Testis (tissue), 5 donors: ENCODE data around the gene OR5D18. TPM values are rescaled to one million over a fixed set of nuclear protein-coding genes. Genes with fewer than 3 reads are reported as not detected.

Experiments
- DNase-seq: peaks from one replicate; pipeline ENCODE4 v3.0.0-alpha.2; 2019
- H3K27ac ChIP-seq, 2 donors: fragments of 200-600 bp; sonication (generic); one replicate each; pipeline ENCODE4 v1.5.1; 2019
- H3K27me3 ChIP-seq: fragments of 200-600 bp; sonication (generic); one replicate; pipeline ENCODE4 v1.5.1; 2019
- H3K36me3 ChIP-seq: fragments of 200-600 bp; sonication (generic); one replicate; pipeline ENCODE4 v1.5.1; 2017; ENCODE audit warnings: low read depth; ENCODE audit errors: missing control alignments
- H3K4me1 ChIP-seq: fragments of 200-600 bp; sonication (generic); one replicate; pipeline ENCODE4 v1.5.1; 2019
- H3K4me3 ChIP-seq, 2 donors: fragments of 200-600 bp; sonication (generic); one replicate each; pipeline ENCODE4 v1.5.1; 2017 to 2019
- H3K9me3 ChIP-seq: fragments of 200-600 bp; sonication (generic); one replicate; pipeline ENCODE4 v1.5.1; 2017
- CTCF ChIP-seq, 3 experiments: fragments of 450-650 bp in 2 of 3; fragments of 200-600 bp in 1 of 3; sonication (generic) in 1 of 3; IDR thresholded peaks; one replicate each; pipeline ENCODE4 v1.5.1; 2016 to 2019; ENCODE audit warnings: antibody characterized with exemption in 3 of 3, mild to moderate bottlenecking in 2 of 3, moderate library complexity in 1 of 3
- POLR2A ChIP-seq: fragments of 450-650 bp; IDR thresholded peaks from one replicate; pipeline ENCODE4 v1.6.1; 2017; ENCODE audit warnings: antibody characterized with exemption, mild to moderate bottlenecking, moderate library complexity
- WGBS, 2 donors: methylation state at CpG; one replicate each; pipeline ENCODE4 v1.1.5; 2018; 5-methylcytosine and 5-hydroxymethylcytosine counted together
- intact Hi-C: fragments of 100-400 bp; cut with DNase I; formaldehyde crosslinking; loops from one replicate; pipeline ENCODE4 v1.15.1; 2023; ENCODE audit warnings: low total_unique reads
- long read RNA-seq, 2 donors: transcript quantifications; one replicate each; lab custom pipeline, GENCODE V29; 2026
- polyA plus RNA-seq: library from polyadenylated mRNA; stranded (reverse); fragments of 350-450 nt; fragmentation: Illumina TruSeq; extraction: RNeasy Lipid Tissue Mini Kit (QIAGEN cat#74804); gene quantifications from one replicate; pipeline ENCODE4 v1.2.3, GENCODE V29; 2014; ENCODE audit warnings: low read depth, low replicate concordance; ENCODE audit not compliant: insufficient read depth
- total RNA-seq, 2 donors: library from RNA; depleted of rRNA; stranded (reverse); fragments of >200 nt; gene quantifications; one replicate each; pipeline ENCODE4 v1.2.3, GENCODE V29; 2016

OR5D18 gene
- total RNA-seq (not detected), polyA plus RNA-seq (not detected)
- long read RNA-seq, donor 1: 0 reads
- long read RNA-seq, donor 2: 0 reads

GRCh38 chr11:55819330-55819729, at the start of gene OR5D18:
Gene OR5D18, plus strand, starts transcription at chr11:55819630. Its CDS starts 0 bp downstream, at chr11:55819630.
- Histone ChIP-seq H3K27me3 (no peaks in the 10 kb centered on the region), H3K36me3 (no peaks in the 10 kb centered on the region), H3K4me3 (no peak within 1 kb of the TSS), H3K27ac (no peak within 1 kb of the TSS), H3K9me3 (no peaks in the 10 kb centered on the region), H3K4me1 (no peaks in the 10 kb centered on the region)
- TF ChIP-seq CTCF (IDR thresholded peaks at IDR 0.05) (no peak), POLR2A (no peak)
- DNase-seq: no peak
- 83 to 85% methylated on average over 5 of the region's 5 CpGs for WGBS, 2 donors
- intact Hi-C loops: no loop called here

GRCh38 chr11:55773138-55773537, 46.3 kb upstream of the OR5D18 start, which contains the start of gene OR5D13:
Gene OR5D13, plus strand, starts transcription at chr11:55773438. Its CDS starts 0 bp downstream, at chr11:55773438.
- no peaks in the 10 kb centered on the region for H3K36me3 ChIP-seq
- no peak for DNase-seq
- no peaks in the 10 kb centered on the region for H3K27me3 ChIP-seq
- no peaks in the 10 kb centered on the region for H3K4me1 ChIP-seq
- H3K27ac ChIP-seq: no peak within 1 kb of the TSS
- TF ChIP-seq POLR2A (no peak), CTCF (IDR thresholded peaks at IDR 0.05) (no peak)
- intact Hi-C loops: no loop called here
- no peak within 1 kb of the TSS for H3K4me3 ChIP-seq
- no peaks in the 10 kb centered on the region for H3K9me3 ChIP-seq

GRCh38 chr11:55791606-55792005, 27.8 kb upstream of the OR5D18 start:
- no peak overlapping the region for H3K4me3 ChIP-seq
- intact Hi-C loops: no loop called here
- no peak for TF ChIP-seq CTCF (IDR thresholded peaks at IDR 0.05)
- TF ChIP-seq POLR2A: no peak
- H3K4me1 ChIP-seq: no peaks in the 10 kb centered on the region
- H3K27me3 ChIP-seq: no peaks in the 10 kb centered on the region
- H3K9me3 ChIP-seq: no peaks in the 10 kb centered on the region
- no peak overlapping the region for H3K27ac ChIP-seq
- H3K36me3 ChIP-seq: no peaks in the 10 kb centered on the region
- WGBS, 2 donors: 90% methylated on average over 1 of the region's 1 CpG
- no peak for DNase-seq

- H3K4me1 ChIP-seq: no peaks in the 10 kb centered on the region
- intact Hi-C loops: no loop called here
- TF ChIP-seq POLR2A: no peak
- TF ChIP-seq CTCF (IDR thresholded peaks at IDR 0.05): no peak
- H3K27me3 ChIP-seq: no peaks in the 10 kb centered on the region
- no peak overlapping the region for H3K4me3 ChIP-seq
- DNase-seq: no peak
- H3K9me3 ChIP-seq: no peaks in the 10 kb centered on the region
- WGBS, 2 donors: 50 to 67% methylated on average over 2 of the region's 2 CpGs
- H3K36me3 ChIP-seq: no peaks in the 10 kb centered on the region
- H3K27ac ChIP-seq: no peak overlapping the region
Observed at GRCh38 chr11:55793321-55793720, 26.1 kb upstream of the OR5D18 start.

- Histone ChIP-seq H3K27me3 (no peaks in the 10 kb centered on the region), H3K36me3 (no peaks in the 10 kb centered on the region), H3K27ac (no peak within 1 kb of the TSS), H3K9me3 (no peaks in the 10 kb centered on the region), H3K4me1 (no peaks in the 10 kb centered on the region), H3K4me3 (no peak within 1 kb of the TSS)
- no peak for DNase-seq
- TF ChIP-seq POLR2A: no peak
- no peak for TF ChIP-seq CTCF (IDR thresholded peaks at IDR 0.05)
- intact Hi-C loops: no loop called here
Observed at GRCh38 chr11:55795256-55795655, 24.2 kb upstream of the OR5D18 start, which contains the start of gene OR5D14. Gene OR5D14, plus strand, starts transcription at chr11:55795556. Its CDS starts 0 bp downstream, at chr11:55795556.
